ENCODE data around the gene ULK1. TPM values are rescaled to one million over a fixed set of nuclear protein-coding genes. Genes with fewer than 3 reads are reported as not detected.
"Not testable (repeated sequence)": the region's sequence is repeated elsewhere in the genome, so short reads cannot be mapped to it uniquely, and the experiment has no call there.

ULK1 gene
- total RNA-seq, 1 experiment from 2014 or later, result 3.0 TPM

- no peak for DNase-seq (ENCODE audit: low read depth)
Measured at GRCh38 chr12:131941987-131942341, 47.5 kb downstream of the ULK1 start.

- no peak for DNase-seq (ENCODE audit: low read depth)
Measured at GRCh38 chr12:131942671-131943070, 48.2 kb downstream of the ULK1 start.

DNA sequence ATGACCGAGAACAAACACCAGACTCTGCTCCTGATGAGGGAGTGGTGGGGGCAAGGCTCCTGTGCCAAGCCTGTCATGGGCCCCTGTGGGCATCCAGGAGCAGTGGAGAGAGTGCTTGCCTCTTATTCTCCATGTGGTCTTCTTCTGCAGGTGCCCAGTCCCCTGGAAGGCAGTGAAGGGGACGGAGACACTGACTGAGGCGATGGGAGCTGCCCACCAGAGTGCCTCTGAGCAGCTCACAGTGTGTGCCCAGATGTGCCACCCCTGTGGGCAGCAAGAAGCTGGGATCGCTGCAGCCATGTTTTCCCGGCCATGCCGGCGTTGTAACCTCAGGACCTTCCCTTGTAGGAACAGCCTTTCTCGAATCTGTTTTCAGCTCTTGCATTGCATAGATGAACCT lies 49.0 kb downstream of the ULK1 start:
- DNase-seq (ENCODE audit: low read depth), result no peak

DNA sequence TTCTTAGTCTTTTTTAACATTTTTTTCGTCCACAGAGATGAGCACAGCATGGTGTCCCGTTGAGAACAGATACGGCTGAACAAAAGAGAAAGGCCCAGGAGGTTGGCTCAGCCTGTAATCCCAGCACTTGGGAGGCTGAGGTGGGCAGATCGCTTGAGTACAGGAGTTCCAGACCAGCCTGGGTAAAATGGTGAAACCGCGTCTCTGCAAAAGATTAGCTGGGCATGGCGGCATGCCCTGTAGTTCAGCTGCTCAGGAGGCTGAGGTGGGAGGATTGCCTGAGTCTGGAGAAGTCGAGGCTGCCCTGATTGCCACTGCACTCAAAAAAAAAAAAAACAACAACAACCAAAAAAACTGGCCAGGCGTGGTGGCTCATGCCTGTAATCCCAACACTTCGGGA lies 49.5 kb downstream of the ULK1 start:
- DNase-seq (ENCODE audit: low read depth), result no peak

- no peak for DNase-seq (ENCODE audit: low read depth)
Measured at GRCh38 chr12:131944601-131945251, 50.3 kb downstream of the ULK1 start.

DNA sequence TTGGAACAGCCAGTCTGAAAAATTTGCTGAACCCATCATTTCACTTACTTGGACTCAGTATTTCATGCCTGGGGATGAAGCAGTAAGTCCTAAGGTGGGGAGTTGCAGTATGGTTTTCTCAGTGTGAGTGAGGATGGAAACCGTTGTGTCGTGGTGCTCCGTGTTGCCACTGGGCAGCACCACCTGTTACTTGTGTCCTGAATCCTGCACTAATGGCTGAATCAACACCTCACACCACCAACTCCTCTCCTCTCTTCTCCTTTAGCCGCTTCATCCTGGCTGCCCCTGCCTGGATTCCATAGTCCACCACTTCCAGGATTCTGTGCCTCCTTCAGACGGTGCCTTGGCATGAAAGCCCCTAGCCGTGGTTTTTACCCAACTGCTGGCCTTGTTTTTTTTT lies 52.3 kb downstream of the ULK1 start:
- DNase-seq (ENCODE audit: low read depth), result no peak

- DNase-seq (ENCODE audit: low read depth), result no peak
Measured at GRCh38 chr12:131947482-131948027, 53.1 kb downstream of the ULK1 start.

- DNase-seq (ENCODE audit: low read depth), result no peak
Measured at GRCh38 chr12:131948166-131948712, 53.8 kb downstream of the ULK1 start.

- not testable (repeated sequence) for DNase-seq (ENCODE audit: low read depth)
Measured at GRCh38 chr12:131948713-131949430, 54.5 kb downstream of the ULK1 start.

DNA sequence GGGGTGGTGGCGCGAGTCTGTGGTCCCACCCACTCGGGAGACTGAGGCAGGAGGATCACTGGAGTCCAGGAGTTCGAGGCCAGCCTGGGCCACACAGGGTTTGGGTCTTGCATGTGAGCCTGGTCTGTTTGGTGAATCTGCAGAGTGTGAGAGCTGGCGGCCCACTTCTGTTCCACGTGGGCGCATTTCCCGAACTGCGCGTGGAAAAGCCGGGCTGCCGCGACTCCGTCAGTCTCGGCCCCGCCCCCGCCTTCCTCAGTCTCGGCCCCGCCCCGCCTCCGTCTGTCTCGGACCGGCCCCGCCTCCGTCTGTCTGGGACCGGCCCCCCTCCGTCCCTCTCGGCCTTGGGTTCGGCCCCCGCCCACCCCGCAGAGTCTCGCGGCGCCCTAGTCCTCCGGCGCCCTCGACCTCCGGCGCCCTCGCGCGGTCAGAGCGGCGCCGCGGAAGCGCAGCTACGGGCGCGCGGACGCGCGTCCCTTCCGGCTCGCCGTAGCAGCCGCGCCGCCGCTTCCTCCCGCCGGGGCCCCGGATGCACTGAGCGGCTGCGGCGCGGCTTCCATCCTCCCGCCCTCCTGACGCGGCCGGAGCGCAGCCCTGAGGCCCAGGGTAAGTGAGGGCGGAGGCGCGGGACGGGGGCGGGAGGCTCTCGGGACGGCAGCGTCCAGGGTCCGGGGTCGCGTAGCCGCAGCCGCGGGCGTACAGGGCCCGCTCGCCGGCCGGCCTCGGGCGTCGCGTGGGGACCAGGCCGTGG lies 55.2 kb downstream of the ULK1 start, which contains the start of gene EP400:
TSS of gene EP400 (plus strand) at position 512 of the 751 bp plus-strand sequence. CDS start 10,678 bp downstream, outside the sequence.
- DNase-seq (ENCODE audit: low read depth), result peak; percentile 88

- DNase-seq (ENCODE audit: low read depth), result no peak
Measured at GRCh38 chr12:131950182-131950913, 55.9 kb downstream of the ULK1 start.

DNA sequence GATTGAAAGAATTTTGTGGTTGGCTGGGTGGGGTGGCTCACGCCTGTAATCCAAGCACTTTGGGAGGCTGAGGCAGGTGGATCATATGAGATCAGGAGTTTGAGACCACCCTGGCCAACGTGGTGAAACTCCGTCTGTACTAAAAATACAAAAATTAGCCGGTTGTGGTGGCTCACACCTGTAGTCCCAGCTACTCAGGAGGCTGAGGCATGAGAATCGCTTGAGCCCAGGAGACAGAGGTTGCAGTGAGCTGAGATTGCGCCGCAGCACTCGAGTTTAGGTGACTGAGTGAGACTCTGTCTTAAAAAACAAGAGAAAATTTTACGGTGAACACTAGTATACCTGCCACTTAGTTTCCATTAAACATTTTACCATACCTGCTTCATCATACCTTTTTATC lies 59.4 kb downstream of the ULK1 start:
- not testable (repeated sequence) for DNase-seq (ENCODE audit: low read depth)

- DNase-seq (ENCODE audit: low read depth), result not testable (repeated sequence)
Measured at GRCh38 chr12:131954460-131954859, 60.0 kb downstream of the ULK1 start.

DNA sequence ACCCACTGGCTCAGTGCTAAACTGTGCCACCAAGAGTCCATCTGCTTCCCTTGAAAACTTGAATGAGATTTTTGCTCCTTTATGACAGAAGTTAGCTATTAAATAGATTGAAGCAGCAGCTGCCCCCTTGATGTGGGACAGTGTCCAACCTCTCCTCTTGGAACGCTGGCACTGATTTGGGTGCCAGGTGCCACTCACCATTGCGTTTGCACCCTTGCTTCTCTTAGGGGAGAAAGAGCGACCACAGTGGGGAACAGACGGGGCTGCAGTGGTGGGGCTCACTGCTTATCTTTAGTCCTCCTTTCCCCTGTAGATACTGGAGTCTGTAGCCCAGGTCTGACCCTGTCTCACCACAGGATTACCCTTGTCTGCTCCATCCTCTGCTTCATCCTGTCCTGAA lies 64.7 kb downstream of the ULK1 start:
- DNase-seq (ENCODE audit: low read depth), result no peak

DNA sequence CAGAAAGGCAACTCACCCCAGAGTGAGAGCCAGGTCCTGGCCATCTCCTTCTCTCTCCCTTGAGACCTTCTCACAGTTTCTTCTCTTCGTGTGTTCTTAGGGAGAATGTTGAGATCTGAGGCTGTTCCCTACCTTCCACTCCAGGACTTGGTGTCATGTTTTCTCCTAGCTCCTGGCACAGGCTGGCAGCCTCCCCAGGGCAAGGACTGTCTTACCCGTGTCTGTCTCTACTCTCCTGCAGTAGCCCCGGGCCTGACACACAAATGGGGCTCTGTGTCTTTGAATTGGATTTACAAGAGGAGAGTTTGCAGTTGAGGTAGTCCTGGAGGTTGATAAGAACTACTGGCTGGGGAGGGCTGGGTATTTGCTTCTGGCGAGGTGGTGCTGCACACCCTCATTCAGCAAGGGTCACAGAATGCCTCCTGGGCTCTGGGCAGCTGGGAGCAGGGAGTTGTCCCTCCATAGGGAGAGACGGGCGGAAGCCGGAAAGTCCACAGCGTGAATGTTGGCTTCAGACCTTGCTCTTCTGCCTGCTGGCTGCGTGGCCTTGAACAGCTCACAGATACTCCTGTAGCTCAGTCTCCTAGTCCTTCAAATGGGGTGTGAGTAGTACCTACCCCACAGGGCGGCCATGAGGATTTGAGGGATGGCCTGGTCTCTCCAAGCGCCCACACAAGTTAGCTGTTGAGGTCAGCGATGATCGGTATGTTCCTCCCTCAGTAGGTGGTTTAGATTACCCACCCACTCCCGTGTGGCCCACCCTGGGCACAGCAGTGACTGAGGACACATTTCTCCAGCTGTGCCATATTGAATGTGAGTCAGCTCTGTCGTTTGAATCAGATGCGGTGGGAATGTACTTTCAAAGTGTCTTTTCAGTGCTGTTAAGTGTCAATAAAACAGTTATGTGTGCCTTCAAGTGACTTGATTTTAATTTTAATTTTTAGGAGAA lies 65.5 kb downstream of the ULK1 start:
- DNase-seq (ENCODE audit: low read depth), result no peak

- DNase-seq (ENCODE audit: low read depth), result not testable (repeated sequence)
Measured at GRCh38 chr12:131960590-131961325, 66.3 kb downstream of the ULK1 start.

DNA sequence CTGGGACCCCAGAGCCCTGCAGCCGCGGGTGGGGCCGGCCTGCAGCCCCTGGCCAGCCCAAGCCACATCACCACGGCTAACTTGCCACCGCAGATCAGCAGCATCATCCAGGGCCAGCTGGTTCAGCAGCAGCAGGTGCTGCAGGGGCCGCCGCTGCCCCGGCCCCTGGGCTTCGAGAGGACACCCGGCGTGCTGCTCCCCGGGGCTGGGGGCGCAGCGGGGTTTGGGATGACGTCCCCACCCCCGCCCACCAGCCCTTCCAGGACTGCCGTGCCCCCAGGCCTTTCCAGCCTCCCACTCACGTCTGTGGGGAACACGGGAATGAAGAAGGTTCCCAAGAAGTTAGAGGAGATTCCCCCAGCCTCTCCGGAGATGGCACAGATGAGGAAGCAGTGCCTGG lies 66.9 kb downstream of the ULK1 start:
- DNase-seq (ENCODE audit: low read depth), result not testable (repeated sequence)

DNA sequence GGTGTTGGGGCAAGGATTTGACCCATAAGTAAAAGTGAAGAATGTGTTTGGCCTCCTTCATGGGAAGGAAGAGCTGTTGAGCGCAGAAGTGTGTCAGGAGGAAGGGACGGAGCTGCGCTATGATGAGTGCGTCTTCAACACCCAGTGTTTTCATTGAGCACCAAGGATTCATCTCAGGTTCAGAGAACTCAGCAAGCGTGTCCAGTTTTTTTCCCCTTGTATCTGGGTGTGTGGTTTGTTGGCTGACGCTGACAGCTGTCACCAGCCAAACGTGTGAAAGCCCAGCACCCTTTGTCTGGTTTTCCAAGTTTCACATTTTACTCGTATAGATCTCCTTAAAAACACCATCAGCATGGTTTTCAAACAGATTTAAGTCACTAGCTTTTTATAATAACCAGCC lies 67.6 kb downstream of the ULK1 start:
- DNase-seq (ENCODE audit: low read depth), result no peak

DNA sequence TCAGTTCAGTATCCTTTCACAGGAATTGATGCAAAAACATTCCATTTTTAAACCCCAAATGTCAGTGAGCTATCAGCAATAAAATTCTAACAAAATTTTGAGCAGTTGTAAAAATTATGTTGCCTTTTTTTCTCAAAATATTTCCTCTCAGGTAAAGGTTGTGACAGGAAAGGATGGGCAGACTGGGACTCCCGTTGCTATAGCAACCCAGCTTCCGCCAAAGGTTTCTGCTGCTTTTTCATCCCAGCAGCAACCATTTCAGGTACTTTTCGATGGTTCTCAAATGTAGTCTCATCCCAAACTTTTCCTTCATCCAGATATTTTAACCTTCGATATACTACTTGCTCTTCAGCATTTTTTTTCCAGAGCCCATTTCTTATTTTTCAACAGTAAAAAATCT lies 69.0 kb downstream of the ULK1 start:
- no peak for DNase-seq (ENCODE audit: low read depth)

GRCh38 chr12:131965073-131965472 lies 70.7 kb downstream of the ULK1 start:
- DNase-seq (ENCODE audit: low read depth), result no peak
